Neural cell (in vitro differentiated cells): ENCODE measurements around the gene NDST1.

ENCODE experiments used
- CTCF ChIP-seq: fragments of 450-650 bp; IDR thresholded peaks from 2 replicates; pipeline ENCODE4 v1.5.1; 2014; ENCODE audit warnings: antibody characterized with exemption, mild to moderate bottlenecking, moderate library complexity; ENCODE audit not compliant: poor library complexity, severe bottlenecking
- EP300 ChIP-seq: fragments of 450-650 bp; conservative IDR thresholded peaks from 2 replicates; pipeline ENCODE4 v1.6.1; 2014; ENCODE audit warnings: antibody characterized with exemption, mild to moderate bottlenecking, moderate library complexity; ENCODE audit not compliant: poor library complexity, severe bottlenecking
- TAF1 ChIP-seq: IDR thresholded peaks from 2 replicates; pipeline ENCODE4 v1.6.1; 2012; ENCODE audit warnings: low read depth

- no peak for TF ChIP-seq CTCF
- no peak for TF ChIP-seq TAF1
- TF ChIP-seq EP300, result no peak
These were observed 63.9 kb downstream of the NDST1 start for GRCh38 chr5:150571836-150572235.
